SU-DHL-6 (cell line): Measurements from ENCODE around the gene SMAD3.

ENCODE experiments used
- CTCF ChIP-seq: fragments of 200-600 bp; sonication (generic); IDR thresholded peaks from one replicate; pipeline ENCODE4 v1.5.1; 2017; ENCODE audit warnings: antibody characterized with exemption, mild to moderate bottlenecking, low read length, moderate library complexity; ENCODE audit not compliant: insufficient read depth, poor library complexity, severe bottlenecking
- EZH2phosphoT487 ChIP-seq: fragments of 200-600 bp; sonication (generic), shearing (Covaris generic); conservative IDR thresholded peaks from 2 replicates; pipeline ENCODE4 v1.6.1; 2018; ENCODE audit warnings: mild to moderate bottlenecking, antibody characterized with exemption, low read length, moderate library complexity, mixed read lengths

DNA sequence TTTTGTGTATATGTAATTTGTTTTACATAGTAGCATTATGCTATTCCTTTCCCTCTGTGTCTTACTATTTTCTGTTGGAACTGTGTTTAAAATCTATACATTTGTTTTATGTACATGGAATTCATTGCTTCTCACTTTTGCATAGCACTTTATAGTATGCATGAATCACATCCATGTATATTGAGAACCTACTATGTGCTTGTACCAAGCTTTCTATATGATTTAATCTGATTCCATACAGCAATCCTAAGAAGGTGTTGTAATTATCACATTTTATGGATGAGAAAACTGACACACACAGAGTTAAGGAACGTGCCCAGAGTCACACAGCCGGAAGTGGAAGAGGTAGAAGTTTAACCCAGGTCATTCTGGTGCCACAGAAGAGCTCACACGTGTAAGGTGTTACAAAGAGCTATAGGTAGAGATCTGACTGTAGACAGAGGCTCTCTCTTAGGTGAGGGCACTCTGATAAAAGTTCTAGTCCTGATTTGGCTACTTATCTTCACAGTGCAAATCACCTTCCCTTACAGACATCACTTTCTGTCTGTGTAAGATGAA lies 3.5 kb upstream of the SMAD3 start:
- no peak for TF ChIP-seq CTCF
- TF ChIP-seq EZH2phosphoT487 = no peak
